CD4-positive, alpha-beta T cell treated with Interleukin-6 for 4 hours (primary cell): Measurements from ENCODE around the gene CDH3.

Experiments used
- DNase-seq: peaks from one replicate; pipeline ENCODE4 v3.0.0-alpha.2; 2020; ENCODE audit warnings: mixed read lengths

The CDH3 gene

DNA sequence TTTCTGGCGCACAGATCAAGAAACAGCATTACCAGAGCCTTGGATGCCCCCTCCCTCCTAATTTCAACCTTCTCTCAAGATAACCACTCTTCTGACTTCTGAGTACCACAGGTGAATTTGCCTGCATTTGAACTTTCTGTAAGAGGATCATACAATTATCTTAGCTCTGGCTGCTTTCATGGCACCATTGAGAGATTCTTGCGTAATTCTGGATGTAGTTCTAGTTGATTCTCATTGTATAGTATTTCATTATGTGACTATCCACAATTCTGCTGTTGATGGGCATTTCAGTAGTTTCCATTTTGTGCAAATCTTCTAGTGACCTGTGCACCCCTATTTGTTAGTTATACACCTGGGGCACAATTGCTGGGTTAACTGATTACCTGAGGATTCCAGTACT, 7.5 kb downstream of the CDH3 start:
- no peak for DNase-seq

DNA sequence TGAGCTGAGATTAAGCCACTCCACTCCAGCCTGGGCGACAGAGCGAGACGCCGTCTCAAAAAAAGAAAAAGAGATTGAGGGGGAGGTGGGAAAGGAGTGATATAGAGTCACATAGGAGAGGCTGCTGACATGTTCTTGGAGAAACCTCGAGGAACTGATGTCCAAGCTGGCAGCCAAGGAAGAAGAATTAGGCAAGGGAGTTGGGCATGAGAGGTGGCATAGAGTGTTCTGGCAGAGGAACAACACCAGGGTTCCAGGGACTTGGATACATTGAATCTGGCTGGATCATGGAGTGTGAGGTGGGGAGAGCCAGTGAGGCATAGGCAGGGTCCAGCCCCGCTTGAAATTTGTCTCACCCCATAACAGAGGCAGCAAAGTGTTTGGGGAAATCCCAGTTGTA, 10.7 kb downstream of the CDH3 start:
- DNase-seq = no peak

GRCh38 chr16:68656751-68657150, 11.6 kb downstream of the CDH3 start:
- no peak for DNase-seq

DNA sequence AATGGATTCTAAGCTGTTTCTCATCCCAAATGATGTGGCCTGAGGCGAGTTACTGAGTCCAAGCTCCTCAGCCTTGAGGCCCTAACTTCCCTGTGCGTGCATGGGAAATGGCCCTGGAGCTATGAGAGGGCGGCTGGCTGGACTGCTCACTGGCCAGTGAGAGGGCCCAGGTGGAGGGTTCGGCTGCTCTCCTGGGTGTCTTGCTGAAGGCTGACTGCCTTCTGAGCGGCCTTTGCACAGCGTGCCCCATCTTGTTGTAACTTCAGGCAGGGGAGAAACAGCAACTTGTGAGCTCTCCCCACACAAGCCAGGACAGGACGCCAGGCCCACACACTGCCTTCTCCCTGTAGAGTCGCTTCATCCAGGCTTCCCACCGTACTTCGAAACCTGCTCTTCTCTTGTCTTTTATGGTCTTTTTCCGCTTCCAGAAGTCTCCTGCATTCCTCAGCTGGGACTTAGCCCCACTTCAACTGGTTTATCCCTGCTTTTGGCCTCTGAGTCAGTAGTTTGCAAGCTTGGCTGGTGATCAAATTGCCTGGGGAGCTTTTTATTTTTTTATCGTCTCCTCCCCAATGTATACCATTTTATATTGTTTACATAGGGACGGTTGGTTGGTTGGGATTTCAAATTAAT, 13.3 kb downstream of the CDH3 start:
- DNase-seq = no peak

DNA sequence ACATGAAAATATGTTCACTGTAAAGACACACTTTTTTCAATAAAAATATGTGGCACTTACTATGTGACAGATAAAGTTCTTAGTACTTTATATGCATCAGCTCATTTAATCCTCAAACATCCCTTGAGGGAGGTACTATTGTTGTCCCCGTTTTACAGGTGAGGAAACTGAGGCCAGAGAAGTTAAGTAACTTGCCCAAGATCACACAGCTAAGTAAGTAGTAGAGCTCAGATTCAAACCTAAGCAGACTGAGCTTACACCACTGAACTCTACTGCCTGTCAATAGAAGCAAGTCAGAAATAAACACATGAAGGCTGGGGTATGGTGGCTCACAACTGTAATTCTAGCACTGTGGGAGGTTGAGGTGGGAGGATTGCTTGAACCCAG, 13.9 kb downstream of the CDH3 start:
- no peak for DNase-seq

GRCh38 chr16:68659412-68660358, 14.6 kb downstream of the CDH3 start:
- no peak for DNase-seq

DNA sequence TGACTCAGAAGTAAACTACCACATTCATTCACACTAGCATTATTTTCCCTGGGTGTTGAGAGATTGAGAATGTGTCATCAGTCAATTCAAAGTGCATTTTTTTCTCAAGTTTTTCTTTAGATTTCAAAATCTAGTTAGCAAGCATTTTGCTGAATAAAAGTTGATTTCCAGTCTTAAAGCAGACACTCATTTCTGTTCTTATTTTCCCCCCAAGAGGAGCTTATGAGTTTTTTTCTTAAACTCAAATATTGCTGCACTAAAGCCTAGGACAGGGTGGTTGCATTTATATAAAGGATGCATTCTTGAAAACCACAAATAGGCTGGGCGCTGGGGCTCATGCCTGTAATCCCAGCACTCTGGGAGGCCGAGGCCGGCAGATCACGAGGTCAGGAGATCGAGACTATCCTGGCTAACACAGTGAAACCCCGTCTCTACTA, 15.3 kb downstream of the CDH3 start:
- no peak for DNase-seq

DNA sequence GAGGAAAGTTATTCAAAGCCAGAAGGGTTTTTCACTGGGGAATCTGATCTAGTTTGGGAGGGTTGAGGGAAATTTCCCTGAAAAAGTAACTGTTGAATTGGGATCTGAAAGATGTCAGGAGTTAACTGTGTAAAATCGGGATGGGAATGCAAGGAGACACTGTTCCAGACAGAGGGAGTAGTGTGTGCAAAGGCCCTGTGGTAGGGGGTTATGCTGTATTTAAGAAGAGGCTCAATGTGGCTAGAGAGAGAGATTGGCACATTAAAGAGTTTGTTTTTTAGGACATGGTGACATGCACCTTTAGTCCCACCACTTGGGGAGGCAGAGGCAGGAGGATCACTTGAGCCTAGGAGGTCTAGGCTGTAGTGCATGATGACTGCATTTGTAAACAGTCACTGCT, 16.9 kb downstream of the CDH3 start:
- no peak for DNase-seq

- no peak for DNase-seq
Measured at GRCh38 chr16:68664297-68664696, 19.2 kb downstream of the CDH3 start.

- DNase-seq = no peak
Measured at GRCh38 chr16:68665501-68665900, 20.4 kb downstream of the CDH3 start.

DNA sequence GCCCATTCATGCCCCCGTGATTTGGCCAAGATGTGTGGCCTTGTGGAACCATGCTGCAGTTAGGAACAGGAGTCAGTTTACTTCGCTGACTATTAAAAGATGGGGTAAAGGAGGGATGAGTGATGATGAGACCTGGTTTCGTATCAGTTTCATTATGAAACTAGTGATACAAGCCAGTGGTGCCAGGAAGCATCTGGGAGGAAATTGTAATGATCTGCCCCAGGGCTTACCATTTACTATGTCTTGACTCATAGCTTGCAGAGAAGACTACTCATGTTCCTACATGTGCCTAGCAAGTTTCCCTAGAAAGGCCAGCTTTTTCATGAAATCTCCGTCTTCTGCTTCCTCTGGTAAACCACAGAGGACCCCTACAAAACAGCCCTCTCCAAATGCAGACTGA, 23.2 kb downstream of the CDH3 start:
- DNase-seq = no peak

DNA sequence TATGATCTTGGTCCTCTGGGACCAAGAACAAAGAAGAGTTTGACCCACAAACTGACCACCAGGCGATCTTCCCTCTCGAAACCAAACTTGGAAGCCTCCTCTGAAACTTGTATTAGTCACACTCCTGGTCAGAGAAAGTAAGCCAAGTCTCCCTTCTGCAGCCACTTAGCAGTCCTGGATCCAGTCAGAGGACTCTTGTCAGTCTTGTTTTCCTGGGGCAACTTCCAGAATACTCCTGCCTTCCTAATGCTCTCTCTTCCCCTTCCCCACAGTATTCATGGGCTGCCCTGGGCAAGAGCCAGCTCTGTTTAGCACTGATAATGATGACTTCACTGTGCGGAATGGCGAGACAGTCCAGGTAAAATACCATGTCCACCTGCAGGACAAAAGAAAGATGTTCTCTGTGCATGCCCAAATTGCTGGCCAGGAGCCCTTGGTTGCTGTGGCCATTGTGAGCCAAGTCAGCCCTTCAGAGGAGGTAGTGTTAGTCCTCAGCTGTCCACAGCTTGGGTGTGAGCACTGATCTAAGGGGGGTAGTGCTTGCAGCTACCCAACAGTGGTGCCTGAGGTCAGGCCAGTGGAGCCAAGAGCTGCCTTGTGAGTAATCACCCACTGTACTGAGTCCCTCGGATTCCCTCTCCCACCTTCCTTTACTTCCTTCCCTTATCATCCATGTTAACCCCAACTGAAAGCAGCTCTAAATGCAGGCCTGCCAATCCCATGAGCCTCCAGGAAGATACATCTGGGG, 31.2 kb downstream of the CDH3 start:
- no peak for DNase-seq

DNA sequence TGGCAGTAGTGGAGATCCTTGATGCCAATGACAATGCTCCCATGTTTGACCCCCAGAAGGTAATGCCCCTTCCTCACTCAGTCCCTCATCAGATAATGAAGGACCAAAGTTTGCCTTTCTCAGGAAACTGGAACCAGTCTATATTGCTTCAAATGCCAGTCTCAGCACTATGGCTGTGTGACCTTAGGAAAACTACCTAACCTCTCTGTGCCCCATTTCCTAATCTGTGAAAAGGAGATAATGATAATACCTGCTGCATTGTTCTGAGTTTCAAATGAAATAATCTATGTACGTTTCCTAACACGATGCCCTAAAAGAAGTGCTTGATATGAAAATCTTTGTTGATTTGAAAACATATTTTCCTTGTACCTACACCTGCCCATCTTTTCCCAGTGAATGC, 35.9 kb downstream of the CDH3 start:
- DNase-seq = no peak

DNA sequence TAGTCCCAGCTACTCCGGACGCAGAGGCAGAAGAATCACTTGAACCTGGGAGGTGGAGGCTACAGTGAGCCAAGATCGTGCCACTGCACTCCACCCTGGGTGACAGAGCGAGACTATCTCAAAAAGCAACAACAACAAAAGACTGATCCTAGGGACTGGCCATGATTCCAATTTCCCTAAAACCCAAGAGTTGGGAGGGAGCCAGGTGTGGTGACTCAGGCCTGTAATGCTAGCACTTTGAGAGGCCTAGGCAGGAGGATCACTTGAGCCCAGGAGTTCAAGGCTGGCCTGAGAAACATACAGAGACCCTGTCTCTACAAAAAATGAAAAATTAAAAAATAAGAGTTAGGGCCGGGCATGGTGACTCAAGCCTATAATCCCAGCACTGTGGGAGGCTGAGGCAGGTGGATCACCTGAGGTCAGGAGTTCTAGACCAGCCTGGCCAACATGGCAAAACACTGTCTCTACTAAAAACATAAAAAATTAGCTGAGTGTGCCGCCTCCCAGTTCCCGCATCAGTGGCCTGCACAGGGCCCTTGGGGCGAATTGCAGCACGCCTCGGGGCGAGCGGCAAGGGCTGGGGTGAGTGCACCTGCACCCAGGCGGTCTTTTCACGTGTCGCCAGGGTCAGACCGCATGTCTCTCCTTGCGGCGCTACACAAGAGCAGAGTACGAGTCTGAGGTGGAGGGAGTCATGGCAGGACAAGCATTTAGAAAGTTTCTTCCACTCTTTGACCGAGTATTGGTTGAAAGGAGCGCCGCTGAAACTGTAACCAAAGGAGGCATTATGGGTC, 40.8 kb downstream of the CDH3 start:
- no peak for DNase-seq

GRCh38 chr16:68686905-68687304, 41.8 kb downstream of the CDH3 start:
- DNase-seq = no peak

GRCh38 chr16:68689921-68690320, 44.8 kb downstream of the CDH3 start:
- no peak for DNase-seq

- DNase-seq = no peak
Measured at GRCh38 chr16:68695575-68695974, 50.5 kb downstream of the CDH3 start.

DNA sequence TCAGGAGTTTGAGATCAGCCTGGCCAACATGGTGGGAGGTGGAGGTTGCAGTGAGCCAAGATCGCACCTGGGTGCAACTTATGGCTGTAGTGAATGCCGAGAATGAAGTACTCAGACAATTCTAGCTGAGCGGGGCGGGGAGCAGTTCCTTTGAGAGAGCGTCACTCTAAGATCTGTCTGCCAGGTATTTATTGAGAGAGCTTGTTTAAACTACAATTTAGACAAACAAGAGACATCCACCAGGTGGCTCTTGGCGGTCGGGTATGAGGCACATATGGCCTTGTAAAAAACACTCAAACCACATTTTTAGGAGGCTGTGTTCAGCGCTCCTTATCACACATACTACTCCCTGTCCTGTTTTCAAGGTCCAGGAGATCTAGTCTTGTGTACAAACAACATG, 51.4 kb downstream of the CDH3 start:
- DNase-seq = no peak

DNA sequence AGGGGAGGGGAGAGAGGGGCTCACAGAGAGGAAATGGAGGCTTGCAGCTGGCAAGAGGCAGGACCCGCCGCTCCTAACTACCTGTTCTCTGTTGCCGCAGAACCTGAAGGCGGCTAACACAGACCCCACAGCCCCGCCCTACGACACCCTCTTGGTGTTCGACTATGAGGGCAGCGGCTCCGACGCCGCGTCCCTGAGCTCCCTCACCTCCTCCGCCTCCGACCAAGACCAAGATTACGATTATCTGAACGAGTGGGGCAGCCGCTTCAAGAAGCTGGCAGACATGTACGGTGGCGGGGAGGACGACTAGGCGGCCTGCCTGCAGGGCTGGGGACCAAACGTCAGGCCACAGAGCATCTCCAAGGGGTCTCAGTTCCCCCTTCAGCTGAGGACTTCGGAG, 53.0 kb downstream of the CDH3 start:
- no peak for DNase-seq

GRCh38 chr16:68700120-68700519, 55.0 kb downstream of the CDH3 start:
- no peak for DNase-seq

DNA sequence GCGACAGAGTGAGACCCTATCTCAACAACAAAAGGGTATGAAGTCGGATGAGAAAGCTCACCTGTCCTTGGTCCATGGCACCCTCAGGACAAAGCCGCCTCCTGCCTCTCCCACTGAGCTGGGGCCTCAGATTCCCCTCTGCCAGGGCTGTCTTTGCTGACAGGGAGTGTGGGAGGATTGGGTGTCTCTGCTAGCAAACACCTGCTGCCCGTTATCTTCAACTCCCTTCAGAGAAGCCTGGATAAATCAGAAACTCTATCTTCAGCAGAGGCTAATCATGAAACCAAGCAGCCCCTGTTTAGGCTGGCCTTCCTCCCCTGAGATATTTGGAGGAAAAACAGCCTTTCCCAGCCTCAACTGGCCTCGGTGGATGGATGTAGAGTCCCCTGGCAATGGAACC, 55.7 kb downstream of the CDH3 start:
- no peak for DNase-seq

DNA sequence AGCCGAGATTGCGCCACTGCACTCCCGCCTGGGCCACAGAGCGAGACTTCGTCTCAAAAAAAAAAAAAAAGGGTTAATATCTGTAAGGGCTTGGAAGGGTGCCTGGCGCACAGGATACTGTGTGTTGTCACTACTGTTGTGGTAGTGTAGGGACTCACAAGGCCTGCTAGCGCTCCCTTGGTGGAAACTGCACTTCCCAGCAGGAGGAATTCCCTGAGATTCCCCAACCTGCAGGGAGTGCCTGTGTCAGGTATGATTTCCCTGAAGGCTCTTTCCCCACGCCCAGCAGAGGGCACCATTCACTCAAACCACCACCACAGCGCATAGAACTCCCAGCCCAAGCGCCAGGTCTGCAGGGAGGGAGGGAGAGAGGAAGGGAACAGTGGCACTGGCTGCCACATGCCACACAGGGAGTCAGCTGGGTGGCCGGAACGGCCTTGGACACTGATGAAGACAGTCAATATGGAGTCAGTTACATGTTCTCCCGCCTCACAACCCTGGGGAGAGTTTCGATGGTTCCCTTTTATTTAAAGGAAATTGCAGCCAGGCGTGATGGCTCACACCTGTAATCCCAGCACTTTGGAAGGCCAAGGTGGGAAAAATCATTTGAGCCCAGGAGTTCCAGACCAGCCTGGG, 59.2 kb downstream of the CDH3 start:
- peak; percentile 56 for DNase-seq
